HG03280 (cell line): Measurements from ENCODE around the gene LMX1B.

Source experiments
- ATAC-seq: cut with Tn5 transposase; IDR thresholded peaks from one replicate; pipeline ENCODE4 v1.9.1; 2021; ENCODE audit warnings: mild to moderate bottlenecking, moderate library complexity; ENCODE audit not compliant: unreplicated experiment

The LMX1B gene

DNA sequence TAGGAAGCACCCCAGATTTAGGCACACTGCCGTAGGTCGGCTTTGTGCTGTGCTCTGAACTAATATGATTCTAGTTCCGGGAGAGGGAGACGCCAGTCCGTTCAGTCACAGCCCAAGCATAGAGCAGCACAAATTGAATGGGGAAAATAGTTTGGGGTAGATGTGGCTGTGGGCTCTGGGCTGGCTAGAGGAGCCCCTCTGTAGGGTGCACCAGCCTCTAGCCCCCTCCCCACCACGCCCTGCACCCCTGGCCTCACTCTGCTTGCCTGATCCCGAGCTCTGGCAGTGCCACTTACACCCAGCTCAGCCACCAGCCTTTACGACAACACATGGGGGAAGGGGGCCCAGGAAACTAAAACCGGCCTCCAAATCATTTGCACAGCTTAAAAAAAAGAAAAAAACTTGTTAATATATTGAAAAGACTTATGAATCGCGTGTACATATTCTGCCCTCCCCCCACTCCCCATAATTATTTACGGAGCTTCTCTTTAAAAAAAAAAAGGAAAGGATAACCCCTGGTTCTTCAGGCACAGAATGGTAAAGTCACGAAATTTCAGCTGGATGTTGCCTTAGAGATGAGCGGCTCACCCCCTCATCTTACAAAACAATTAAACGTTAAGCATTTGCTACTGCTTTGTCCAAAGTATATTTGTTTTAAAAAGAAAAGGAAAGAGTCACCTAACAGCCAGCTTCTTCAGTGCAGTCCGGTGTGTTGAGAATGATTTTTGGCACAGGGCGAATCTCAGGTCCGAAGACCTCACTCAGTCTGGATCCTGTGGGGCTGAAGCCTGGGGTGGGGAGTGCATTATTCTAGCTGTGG, 3.5 kb downstream of the LMX1B start:
- ATAC-seq = no peak

DNA sequence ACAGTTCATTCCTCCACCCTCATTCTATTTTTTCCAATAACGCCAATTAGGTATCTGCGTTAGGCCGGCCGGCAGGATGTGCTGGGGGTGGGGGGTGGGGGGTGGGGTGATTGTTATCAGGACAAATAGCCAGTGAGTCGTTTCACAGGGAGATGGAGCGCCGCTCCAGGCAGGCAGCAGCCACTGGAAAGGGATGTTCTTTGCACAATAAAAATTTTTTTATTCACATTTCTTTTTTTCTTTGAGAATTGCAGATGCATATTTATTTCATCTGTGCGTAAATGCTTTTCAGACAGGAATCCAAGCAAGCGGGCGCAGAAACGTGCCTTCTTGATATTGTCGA, 4.1 kb downstream of the LMX1B start:
- no peak for ATAC-seq

DNA sequence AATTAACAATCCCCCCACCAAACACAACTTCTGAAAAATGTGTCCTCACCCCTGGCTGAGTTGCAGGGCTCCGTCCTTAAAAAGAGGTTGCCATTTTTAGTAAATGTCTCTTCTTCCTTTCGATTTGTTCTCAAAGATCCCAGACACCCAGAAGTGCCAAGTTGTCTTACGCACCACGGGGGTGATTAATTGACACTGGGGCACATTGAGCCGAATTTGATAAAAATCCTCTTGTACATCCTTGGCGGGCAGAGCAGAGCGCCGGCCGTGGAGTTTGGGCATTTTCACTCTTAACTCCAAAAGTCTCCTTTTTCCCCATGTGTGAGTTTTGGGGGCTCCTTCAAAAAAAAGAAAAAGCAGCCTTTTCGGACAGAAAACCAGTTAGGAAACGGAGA, 4.5 kb downstream of the LMX1B start:
- ATAC-seq = no peak

DNA sequence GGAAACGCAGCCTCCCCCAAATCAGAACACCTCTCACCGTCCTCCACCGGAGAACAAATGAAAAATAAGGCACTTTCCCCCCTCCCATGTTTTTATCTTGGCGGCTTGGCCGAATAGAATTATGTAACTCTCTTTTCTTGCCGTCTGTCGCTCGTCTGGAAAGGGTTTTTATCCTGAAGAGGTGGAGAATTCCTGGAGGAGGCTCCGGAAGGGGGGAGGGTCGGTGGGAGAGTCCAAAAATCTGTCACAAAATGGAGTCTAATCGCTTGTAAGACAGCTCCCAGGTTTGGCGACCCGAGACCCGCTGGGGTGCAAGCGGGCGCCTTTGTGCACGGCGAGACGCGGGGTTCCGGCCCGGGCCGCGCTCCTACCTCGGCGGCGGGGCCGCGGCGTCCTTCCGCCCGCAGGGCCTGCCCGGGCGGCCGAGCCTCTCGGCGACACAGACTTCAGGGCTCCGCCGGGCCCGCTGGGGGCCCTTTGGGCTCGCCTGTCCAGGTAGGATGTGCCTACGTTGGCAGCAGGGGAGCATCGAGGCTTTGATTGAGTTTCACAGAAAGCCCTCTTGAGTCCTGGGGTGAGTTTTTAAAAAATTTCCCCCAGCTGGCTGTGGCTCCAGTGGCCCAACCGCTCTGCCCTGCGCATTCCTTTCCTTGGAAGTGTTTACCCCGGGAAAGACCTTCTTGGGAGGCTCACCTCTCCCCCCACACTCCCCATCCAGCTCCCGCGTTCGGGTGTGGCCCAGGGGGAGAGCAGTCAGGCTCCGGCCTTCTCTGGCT, 5.0 kb downstream of the LMX1B start:
- ATAC-seq = no peak

DNA sequence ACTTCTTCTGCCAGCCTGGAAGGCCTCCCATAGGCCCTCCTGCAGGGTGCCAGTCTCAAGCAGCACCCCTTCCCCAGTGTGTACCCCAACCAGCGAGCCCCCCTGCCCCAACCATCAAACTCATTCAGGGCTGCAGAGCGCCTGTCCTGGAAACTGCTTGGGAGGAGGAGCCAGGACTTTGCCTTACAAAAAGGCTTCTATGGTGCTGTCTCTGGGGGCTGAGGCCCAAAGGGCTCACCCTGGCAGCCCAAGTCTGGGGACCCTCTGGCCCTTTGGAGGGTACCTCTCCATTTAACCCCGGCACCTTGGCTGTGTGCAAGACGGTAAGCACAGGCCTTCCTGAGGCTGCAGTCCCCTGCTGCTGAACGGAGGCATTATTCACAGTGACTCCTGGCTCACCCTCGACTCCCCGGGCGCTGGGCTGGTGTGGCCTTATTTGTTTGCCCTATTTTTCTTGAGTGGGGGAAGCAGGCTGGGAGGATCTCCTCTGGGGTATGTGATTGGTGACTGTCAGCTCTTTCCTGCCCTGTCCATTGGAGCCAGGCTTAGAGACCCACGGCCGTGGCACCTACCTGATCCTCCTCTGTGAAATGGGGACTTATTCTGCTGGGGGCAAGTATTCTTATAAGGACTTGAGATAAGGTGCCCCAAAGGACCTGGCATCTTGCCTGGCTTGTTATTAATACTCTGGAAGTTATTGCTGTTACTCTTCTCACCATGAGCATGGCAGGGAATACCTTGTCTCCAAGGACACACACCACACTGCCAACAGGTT, 5.8 kb downstream of the LMX1B start:
- no peak for ATAC-seq

DNA sequence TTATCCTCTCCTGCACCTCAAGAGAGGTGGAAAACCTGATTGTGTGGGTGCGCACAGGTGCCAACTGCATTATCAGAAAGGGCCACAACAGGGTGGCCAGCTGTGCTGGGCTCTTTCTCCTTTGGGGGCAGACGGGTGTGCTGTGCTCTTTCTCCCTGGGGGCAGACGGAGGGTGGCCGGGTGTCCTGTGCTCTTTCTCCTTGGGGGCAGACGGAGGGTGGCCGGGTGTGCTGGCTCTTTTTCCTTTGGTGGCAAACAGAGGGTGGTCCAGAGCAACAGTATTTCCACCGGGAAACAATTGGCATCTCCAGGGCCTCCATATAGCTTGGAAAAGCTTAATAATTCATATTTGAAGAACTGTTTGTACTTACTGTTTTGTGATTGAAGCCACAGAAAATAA, 6.8 kb downstream of the LMX1B start:
- no peak for ATAC-seq

DNA sequence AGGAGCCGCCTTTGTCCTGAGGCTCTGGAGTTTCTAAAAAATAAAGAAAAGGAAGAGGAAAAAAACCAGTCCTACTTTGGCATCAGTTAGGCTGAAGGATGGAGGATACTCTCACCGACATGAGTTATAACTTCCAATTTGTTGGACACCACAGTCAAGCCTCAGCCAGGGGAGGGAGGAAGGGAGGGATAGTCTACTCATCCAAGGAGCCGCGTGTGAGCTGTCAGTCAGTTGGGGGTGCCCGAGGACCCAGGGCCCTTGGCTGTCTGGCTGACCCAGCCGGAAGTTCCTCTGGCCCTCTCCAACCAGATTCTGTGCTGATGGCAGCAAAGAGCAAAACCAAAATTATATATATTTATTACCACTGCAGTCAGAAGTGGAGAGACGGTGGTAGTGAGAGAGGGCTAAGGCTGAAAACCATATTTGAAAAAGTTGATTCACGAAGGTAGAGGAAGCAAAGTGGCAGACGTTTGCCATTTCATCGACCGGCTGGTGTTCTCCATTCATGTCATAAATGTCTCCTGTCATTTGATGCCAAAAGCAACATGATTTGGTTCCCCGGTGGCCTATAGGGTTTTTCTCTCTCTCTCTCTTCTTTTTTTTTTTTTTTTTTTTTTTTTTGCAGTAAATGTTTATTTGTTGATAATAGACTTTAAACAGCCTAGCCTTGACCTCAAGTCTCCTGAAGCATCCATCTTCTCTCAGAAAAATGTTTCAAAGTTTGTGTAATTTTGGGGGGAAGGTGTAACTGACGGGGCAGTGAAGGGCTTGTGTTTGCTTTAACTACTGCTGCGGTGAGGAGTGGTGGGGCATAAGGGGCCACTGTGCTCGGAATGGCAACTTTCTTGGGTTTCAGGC, 7.6 kb downstream of the LMX1B start:
- no peak for ATAC-seq

DNA sequence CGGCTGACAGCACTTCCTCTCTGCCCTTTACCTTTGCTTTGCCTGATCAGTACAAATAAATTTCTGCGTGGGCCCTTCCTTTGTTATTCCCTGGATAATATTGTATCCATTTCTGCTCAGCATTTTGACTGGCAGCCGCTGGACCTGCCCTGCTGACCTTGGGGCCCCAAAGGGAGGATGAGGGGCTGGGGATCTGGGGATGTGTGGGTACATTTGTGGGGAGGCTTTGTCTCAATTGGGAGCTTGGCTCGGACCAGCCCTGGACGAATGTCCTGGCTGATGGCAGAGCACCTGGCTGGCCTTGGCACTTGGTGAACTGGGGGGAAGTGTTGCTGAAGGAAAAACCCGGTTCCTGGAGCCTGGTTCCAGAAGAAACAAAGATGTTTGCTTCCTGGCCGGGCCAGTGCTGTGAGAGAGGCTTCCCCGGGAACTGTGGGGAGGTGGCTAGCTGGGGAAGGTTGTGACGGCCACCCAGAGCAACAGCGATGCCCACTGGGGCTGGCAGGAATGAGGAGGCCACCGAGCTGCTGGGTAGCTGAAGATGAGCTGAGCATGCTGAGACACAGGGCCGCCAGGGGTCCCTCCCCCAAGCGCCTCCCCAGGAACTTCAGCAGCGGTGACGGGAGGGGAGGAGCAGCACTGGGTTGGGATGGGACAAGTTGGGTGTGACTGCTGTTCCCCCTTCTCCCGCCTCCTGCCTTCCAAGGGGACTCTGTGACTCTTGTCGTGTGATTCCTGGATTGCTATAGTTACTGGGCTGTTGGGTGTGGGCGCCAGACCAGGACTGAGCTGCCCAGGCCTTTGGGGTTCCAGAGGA, 8.4 kb downstream of the LMX1B start:
- ATAC-seq = no peak

DNA sequence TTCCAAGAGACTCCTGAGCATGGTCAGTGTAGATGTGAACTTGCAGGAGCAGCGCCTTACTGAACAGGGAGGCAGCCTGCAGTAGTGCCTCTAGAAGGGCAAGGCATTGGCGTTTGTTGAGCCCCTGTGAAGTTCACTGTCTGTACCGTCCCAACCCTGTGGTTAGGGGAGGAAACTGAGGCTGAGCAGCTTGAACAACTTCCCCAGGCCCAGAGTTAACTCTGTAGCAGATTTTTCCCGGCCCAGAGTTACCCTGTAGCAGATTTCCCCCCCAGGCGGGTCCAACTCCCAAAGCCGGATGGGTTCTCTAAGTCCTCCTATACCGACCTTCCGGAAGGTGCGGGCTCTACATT, 9.6 kb downstream of the LMX1B start:
- ATAC-seq = no peak

DNA sequence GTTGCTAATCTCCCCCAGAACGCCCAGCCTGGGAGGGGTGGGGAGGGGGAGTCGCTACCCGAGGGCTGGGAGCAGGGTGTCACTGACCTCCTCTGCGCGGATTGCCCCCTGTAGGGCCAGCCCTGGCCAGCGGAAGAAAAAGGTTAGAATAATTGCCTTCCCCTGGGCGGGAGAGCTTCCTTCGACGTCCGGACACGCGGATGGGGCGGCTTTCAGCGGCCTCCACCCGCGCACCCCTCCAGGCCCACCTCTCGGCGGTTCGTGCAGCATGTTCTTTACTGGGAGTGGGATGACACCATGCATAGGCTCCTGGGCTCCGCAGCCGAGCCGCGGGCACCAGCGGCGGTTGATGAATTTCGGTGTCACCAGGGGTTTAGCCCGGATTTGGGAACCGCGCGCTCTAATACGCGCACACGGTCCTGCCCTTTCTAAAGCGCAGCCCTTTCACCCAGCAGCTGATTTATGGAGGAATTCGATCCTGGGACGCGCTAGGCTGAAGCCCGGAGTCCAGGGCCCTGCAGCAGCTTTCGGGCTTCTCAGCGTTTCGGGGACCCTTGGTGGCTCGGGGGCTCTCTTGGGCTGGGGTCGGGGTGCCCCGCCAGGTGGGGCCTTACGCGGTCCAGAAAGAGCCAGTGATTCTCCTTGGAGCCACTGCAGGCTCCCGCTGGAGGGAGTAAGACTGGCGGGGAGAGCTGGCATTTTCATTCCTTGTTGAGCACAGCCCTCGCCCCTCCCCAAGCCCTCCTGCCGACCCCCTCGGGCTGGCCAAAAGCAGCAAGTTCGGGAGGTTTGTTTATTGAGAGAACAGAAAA, 10.1 kb downstream of the LMX1B start:
- no peak for ATAC-seq

DNA sequence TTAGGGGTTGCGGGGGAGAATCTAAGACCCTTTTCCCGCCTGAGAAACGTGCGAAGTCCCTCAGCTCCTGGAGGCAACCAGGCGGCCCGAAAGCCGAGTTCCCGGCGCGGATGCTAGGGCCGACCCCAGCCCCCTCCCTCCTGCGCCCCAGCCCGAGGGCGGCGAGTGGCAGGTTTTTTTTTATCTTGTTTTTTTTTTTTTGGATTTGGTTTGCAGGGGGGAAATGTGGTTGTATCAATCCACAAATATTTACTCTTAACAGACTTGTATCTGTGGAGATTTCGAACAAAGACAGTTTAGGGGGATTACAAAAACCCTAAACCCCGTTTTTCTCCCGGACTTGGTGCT, 10.7 kb downstream of the LMX1B start:
- ATAC-seq = no peak

DNA sequence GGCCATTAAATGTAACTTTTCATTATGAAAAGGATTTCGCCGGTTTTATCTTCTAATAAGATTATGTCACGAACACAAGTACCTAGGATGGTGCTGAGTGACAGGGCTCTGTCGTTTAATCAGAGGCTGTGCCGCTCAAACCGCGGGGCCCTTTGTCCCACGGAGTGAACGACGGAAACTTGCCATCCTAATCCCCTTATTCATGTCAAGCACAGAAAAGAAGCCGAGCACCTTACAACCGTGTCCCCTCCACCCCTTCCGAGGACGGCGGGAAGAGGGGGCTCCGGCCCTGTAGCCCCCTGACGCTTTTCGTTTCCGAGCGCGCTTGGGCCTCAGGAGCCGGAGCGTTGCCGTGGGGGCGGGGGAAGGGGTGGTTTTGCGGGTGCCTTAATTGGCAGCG, 11.2 kb downstream of the LMX1B start:
- ATAC-seq = no peak

DNA sequence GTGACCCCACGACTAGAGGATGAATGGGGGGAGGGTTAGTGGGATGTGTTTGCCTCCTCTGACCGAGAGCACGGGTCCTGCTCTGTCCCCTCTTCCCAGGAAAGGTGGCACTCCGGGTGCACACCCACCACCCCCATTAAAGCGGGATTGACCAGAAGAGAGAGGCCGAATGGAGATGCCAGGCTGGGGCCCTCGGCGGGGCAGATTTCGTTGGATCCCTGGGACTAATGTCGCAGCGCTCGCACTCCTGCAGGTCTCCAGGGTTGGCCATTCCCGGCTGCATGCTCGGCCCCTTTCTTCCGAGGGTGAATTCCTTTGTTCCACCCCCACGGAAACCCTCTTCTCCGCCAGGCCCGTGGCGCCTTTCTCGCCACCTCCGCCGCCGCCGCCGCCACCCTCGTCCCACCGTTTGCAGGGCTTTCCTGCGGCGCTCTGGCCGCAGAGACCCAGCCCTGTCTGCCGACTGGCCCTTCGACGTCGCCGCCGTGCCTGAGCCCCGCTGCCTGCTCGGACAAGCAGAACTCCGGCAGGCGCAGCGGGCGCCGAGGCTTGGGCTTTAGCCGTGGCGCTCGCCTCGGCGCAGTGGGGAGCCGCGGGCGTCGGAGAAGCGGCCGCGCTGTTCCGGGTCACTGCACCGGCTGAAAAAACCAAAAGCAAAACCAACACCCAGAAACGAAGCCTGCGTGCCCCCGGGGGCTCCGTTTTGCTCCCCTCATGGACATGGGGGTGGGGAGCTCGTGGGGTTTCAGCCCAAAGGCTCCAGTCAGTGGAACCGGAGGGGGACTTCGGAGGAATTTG, 11.8 kb downstream of the LMX1B start:
- ATAC-seq = no peak

DNA sequence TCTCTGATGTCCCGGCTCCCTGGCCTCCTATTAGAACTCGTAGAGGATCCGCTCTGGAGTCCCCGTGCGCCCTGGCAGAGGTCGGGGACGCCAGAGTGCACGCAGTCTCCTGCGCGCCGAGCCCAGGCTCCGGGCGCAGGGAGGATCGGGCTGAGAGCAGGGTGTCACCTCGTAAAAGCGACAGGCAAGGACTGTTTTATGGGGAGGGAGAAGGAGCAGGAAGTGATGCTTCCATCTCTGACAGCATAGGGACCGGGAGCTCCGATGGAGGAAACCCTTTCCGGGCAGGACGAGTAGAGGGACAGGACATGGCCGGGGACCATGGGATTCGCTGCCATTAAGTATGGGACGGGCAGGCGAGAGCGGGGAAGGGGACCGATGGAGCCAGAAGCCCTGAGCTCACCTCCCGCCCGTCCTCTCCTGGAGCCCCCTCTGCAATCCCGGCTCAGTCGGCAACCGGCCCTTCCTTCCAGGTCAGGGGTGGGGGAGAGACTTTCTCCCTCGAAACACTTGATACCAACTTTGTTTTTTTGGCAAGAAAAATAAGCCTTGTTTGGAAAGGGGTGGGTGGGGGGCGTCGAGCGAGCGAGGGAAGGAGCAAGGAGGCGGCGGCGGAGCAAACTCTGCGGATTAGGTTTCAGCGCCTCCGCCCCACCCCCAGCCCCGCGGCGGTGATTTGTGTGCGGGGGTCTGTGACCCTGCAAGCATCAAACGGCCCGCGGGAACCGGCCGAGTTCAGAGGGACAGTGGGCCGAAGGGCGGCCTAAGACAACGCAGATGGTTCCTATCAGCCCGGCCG, 12.6 kb downstream of the LMX1B start:
- ATAC-seq = no peak

DNA sequence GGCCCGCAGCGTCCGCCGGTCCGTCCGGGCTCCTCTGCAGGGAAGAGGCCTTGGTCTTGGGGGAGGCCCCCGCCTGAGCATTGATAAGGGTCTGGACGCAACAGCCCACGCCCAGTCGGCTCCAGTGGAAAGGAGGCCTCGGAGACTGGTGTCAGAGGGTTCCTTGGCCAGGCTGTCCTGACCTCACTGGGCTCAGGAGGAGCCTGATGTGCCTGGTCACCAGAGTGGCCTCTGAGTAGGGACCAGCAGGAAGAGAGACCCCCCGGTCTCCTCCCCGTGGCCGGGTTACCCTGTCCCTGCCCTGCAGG, 13.2 kb downstream of the LMX1B start:
- ATAC-seq = no peak

DNA sequence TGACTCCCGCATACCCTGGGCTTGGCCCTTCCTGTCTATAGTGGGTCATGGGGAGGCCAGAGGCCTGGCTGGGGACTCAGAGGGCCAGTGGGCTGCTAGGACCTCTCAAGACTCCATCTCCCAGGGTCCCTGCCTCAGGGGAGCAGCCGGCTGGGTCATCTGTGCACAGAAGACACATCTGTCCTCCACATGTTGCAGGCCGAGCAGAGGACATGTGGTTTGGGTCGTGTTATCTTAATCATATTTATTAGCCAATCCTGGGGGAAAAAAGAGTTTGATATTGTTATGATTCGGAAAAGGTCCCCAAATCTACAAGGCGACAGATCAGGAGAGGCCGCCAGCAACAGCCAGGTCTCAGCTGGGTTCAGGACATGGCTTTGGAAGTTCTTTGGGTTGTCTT, 14.4 kb downstream of the LMX1B start:
- no peak for ATAC-seq

DNA sequence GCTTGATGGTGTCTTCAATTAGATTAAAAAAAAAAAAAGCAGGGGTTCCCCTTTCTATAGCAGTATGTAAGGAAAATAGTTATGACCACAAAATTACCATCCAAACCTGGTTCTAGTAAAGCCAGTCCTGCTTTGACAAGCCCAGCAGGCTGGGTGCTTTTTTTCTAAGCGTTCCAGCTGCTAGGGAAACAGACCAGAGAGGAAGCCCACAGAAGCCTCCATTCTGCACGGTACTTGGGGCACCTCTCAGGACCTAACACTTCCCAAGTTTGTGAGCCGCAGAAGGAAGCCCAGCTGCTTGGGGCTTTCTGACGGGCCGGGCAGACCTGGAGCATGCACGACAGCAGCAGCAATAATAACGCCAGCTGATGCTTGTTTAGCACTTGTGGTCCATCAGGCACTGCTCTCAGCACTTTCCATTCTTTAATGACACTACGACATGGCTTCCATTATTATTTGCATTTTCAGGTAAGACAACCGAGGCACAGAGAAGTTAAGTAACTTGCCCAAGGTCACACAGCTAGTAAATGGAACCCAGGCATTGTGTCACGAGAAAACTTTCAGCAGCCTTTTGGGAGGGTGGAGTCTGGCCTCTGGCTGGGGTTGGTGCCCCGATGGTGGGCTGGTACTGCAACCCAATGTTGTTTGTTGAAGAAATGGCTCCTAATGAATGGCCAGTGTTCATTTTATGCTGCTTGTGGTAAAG, 15.4 kb downstream of the LMX1B start:
- no peak for ATAC-seq
